IMR-90 (cell line): Measurements from ENCODE around the gene RBKS.

Experiments used
- MAFK ChIP-seq: IDR thresholded peaks from 2 replicates; pipeline ENCODE4 v1.6.1; 2012; ENCODE audit warnings: low read depth, low read length, improper control_type of control experiment
- MXI1 ChIP-seq: IDR thresholded peaks from 2 replicates; pipeline ENCODE4 v1.6.1; 2012; ENCODE audit warnings: low read depth, mild to moderate bottlenecking, low read length, moderate library complexity, borderline replicate concordance
- NFE2L2 ChIP-seq: fragments of 150-350 bp; IDR thresholded peaks from 2 replicates; pipeline ENCODE4 v1.6.1; 2016; ENCODE audit warnings: low read depth, mild to moderate bottlenecking, low read length
- POLR2A ChIP-seq: IDR thresholded peaks from 2 replicates; pipeline ENCODE4 v1.6.1; 2012; ENCODE audit warnings: mild to moderate bottlenecking, low read depth, low read length
- RFX5 ChIP-seq: IDR thresholded peaks from 2 replicates; pipeline ENCODE4 v1.8.0; 2012; ENCODE audit warnings: low read depth, mild to moderate bottlenecking, low read length, moderate library complexity
- SMC3 ChIP-seq: fragments of 150-350 bp; IDR thresholded peaks from 2 replicates; pipeline ENCODE4 v1.6.1; 2016; ENCODE audit warnings: low read depth, mild to moderate bottlenecking, antibody characterized with exemption, low read length, moderate library complexity
- TF ChIP-seq, protein P1 (sequence below): conservative IDR thresholded peaks from 2 replicates; pipeline ENCODE4 v1.5.1; 2012; ENCODE audit warnings: mild to moderate bottlenecking, low read depth, low read length, improper control_type of control experiment

DNA sequence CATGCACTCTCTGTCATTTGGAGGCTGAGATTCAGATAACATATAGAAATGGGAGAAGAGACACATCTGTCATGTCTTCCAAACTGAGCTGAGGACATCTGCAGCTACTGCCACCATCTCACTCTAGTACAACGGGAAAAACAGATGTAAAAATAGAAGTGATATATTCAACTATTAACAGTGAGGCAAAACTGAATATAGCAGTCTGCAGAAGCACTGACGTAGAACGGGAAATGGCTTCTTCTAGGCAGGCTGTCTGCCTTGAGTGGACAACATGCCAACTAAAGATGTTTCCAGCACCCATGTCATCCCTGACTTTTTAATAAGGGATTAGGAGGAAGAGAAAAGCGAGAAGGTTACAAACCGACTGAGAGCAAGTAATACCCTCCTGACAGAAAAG, 67.1 kb downstream of the RBKS start:
- TF ChIP-seq, protein P1, sequence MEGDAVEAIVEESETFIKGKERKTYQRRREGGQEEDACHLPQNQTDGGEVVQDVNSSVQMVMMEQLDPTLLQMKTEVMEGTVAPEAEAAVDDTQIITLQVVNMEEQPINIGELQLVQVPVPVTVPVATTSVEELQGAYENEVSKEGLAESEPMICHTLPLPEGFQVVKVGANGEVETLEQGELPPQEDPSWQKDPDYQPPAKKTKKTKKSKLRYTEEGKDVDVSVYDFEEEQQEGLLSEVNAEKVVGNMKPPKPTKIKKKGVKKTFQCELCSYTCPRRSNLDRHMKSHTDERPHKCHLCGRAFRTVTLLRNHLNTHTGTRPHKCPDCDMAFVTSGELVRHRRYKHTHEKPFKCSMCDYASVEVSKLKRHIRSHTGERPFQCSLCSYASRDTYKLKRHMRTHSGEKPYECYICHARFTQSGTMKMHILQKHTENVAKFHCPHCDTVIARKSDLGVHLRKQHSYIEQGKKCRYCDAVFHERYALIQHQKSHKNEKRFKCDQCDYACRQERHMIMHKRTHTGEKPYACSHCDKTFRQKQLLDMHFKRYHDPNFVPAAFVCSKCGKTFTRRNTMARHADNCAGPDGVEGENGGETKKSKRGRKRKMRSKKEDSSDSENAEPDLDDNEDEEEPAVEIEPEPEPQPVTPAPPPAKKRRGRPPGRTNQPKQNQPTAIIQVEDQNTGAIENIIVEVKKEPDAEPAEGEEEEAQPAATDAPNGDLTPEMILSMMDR = no peak
- TF ChIP-seq POLR2A (no peak), MAFK (no peak), RFX5 (no peak), NFE2L2 (no peak), MXI1 (no peak), SMC3 (no peak)
